Measurements from ENCODE around the gene VWA5A. TPM values are rescaled to one million over a fixed set of nuclear protein-coding genes. Genes with fewer than 3 reads are reported as not detected.

The VWA5A gene
- total and polyA plus RNA-seq, 9 of the 15 experiments (the other 6 are each of a cell fraction or from before 2014, with no cell fraction given): 4.6 to 19.7 (median 6.9) TPM

- ATAC-seq (peak; percentile 54), FAIRE-seq (peak; percentile 96), DNase-seq (ENCODE audit: extremely low read depth in 1 of 4, low spot score in 3 of 4) (peak; percentile 33 to 85 (median 47))
- no peaks in the 10 kb centered on the region for H3K9me3 ChIP-seq (replicated peaks; ENCODE audit: control insufficient read depth, insufficient read depth, low read depth, low read length)
- CTCF ChIA-PET (ENCODE audit: low intra/inter-chr PET ratio): interaction anchor here (0.6 kb wide), 1 partner anchor 21 kb away, joined by 3 read pairs; no protein-coding TSS in a partner anchor
- H3K9ac ChIP-seq (ENCODE audit: insufficient read depth in 1 of 2, low read depth in 2 of 2, low read length in 2 of 2): no peak overlapping the region
- TF ChIP-seq RBFOX2 (IDR thresholded peaks at IDR 0.05; ENCODE audit: low read depth, low read length) (peak; percentile 35), ZNF316 (IDR thresholded peaks at IDR 0.05) (peak; percentile 86), MAFG (tag; conservative IDR thresholded peaks at IDR 0.05) (peak; percentile 78), MAFK (IDR thresholded peaks at IDR 0.05; ENCODE audit: low read length) (peak; percentile 78), MAFF (IDR thresholded peaks at IDR 0.05; ENCODE audit: low read length) (peak; percentile 83), PTRF (tag; IDR thresholded peaks at IDR 0.05) (no peak), NFE2 (IDR thresholded peaks at IDR 0.05; ENCODE audit: low read depth) (peak; percentile 98), SAFB (IDR thresholded peaks at IDR 0.05; ENCODE audit: borderline replicate concordance, low read depth, low read length) (no peak), JUND (IDR thresholded peaks at IDR 0.05; ENCODE audit: borderline replicate concordance, low read depth, low read length) (peak; percentile 29; the same call in 1 of the 2 replicates), JUND (tag; IDR thresholded peaks at IDR 0.05; ENCODE audit: borderline replicate concordance, low read depth, low read length) (no peak), C11orf30 (IDR thresholded peaks at IDR 0.05; ENCODE audit: low read depth) (peak; percentile 92), MXD1 (CRISPR knock-in tag; IDR thresholded peaks at IDR 0.05; ENCODE audit: borderline replicate concordance, poor library complexity, severe bottlenecking) (no peak), RFX1 (IDR thresholded peaks at IDR 0.05) (peak; percentile 95), TCFL5 (CRISPR knock-in tag; conservative IDR thresholded peaks at IDR 0.05) (no peak), ATF3 (IDR thresholded peaks at IDR 0.05) (peak; percentile 16; the same call in 1 of the 2 replicates), ATF3 (CRISPR knock-in tag; conservative IDR thresholded peaks at IDR 0.05) (no peak), CSDE1 (IDR thresholded peaks at IDR 0.05) (peak in 1 of 2 experiments; percentile 56; a peak in 1 of 4 replicates)
- WGBS (ENCODE audit: insufficient coverage, low coverage, missing lambda C conversion rate): 3% methylated on average over 4 of the region's 4 CpGs
- no TSS peak for BruUV-seq (replicated peaks)
- peaks cover 15% of the 10 kb centered on the region for H3K36me3 ChIP-seq (ENCODE audit: control insufficient read depth, insufficient read depth, low read length)
- H4K20me1 ChIP-seq (replicated peaks; ENCODE audit: control insufficient read depth, insufficient read depth, low read length): no peaks in the 10 kb centered on the region
- intact Hi-C loops (cut with micrococcal nuclease): loop anchor here (5.0 kb wide), 1 partner anchor 33 kb away; no protein-coding TSS in a partner anchor
- POLR2A ChIA-PET: interaction anchor here (0.7 to 1.5 kb wide), 9 partner anchors 10 to 104 kb away, joined by 3 to 5 read pairs (median 3); no protein-coding TSS in a partner anchor
- peak overlapping the region; percentile 17; the same call in 1 of the 2 replicates for H3K4me2 ChIP-seq (ENCODE audit: insufficient read depth, low read length)
- H3K9me1 ChIP-seq (ENCODE audit: control insufficient read depth, insufficient read depth, low read length): no peaks in the 10 kb centered on the region
- H2AFZ ChIP-seq (ENCODE audit: low read depth, low read length): no peak overlapping the region
- H3K27ac ChIP-seq (ENCODE audit: extremely low read depth, low read depth, low read length): no peak overlapping the region
- in situ Hi-C loops (cut with MboI): no loop called here
- H3K27me3 ChIP-seq (ENCODE audit: control insufficient read depth in 2 of 2, insufficient read depth in 2 of 2, low read length in 2 of 2): no peaks in the 10 kb centered on the region
- H3K4me3 ChIP-seq: no peak overlapping the region
- peaks cover 5 to 17% of the 10 kb centered on the region in 2 experiments; a peak in 4 of 5 replicates for H3K4me1 ChIP-seq (replicated peaks in 1 of 2; ENCODE audit: control insufficient read depth in 2 of 2, insufficient read depth in 2 of 2, low read length in 2 of 2)
- peaks cover 49% of the 10 kb centered on the region for H3K79me2 ChIP-seq (ENCODE audit: control insufficient read depth, insufficient read depth, low read length)
These were observed 58.8 kb downstream of the VWA5A start for GRCh38 chr11:124174001-124174583.

Data from K562 (cell line).